Measurements from ENCODE around the gene ODAD2.

ODAD2 gene

GRCh38 chr10:27794157-27794556, 204.7 kb downstream of the ODAD2 start:
- TF ChIP-seq SIN3A (IDR thresholded peaks at IDR 0.05; ENCODE audit: borderline replicate concordance, insufficient read depth, low read length): no peak
- no peak for TF ChIP-seq TAF1 (IDR thresholded peaks at IDR 0.05; ENCODE audit: borderline replicate concordance, insufficient read depth, low read length)
- no peak for TF ChIP-seq FOXP2 (optimal IDR thresholded peaks at IDR 0.05; ENCODE audit: borderline replicate concordance, extremely low read depth, extremely low read length, insufficient read depth)
- TF ChIP-seq REST (IDR thresholded peaks at IDR 0.05; ENCODE audit: insufficient read depth in 1 of 2, low read depth in 2 of 2, low read length in 2 of 2): no peak
- TF ChIP-seq POLR2AphosphoS5 (IDR thresholded peaks at IDR 0.05; ENCODE audit: low read depth, low read length): no peak

DNA sequence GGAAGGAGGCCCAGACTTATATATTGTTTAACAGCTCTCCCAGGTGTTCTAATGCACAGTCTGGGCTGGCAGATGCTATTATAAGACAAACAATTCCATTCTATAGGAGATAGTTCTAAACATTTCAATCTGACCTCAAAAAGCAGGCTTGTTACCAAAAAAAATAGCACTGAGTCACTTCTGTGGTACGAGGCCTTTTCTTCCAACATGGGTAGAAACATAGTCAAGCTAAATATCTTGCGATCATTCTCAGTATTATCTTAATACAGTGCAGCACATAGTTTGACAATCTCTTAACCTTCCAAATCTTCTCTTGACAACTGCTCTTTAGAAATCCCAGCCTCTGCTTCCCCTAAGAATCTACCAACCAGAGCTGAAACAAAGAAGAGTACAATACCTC, 206.7 kb downstream of the ODAD2 start:
- TF ChIP-seq SIN3A (IDR thresholded peaks at IDR 0.05; ENCODE audit: borderline replicate concordance, insufficient read depth, low read length) (no peak), POLR2AphosphoS5 (IDR thresholded peaks at IDR 0.05; ENCODE audit: low read depth, low read length) (no peak), FOXP2 (optimal IDR thresholded peaks at IDR 0.05; ENCODE audit: borderline replicate concordance, extremely low read depth, extremely low read length, insufficient read depth) (no peak), REST (IDR thresholded peaks at IDR 0.05; ENCODE audit: insufficient read depth in 1 of 2, low read depth in 2 of 2, low read length in 2 of 2) (no peak), TAF1 (IDR thresholded peaks at IDR 0.05; ENCODE audit: borderline replicate concordance, insufficient read depth, low read length) (no peak)

GRCh38 chr10:27784272-27784671, 214.6 kb downstream of the ODAD2 start:
- no peak for TF ChIP-seq TAF1 (IDR thresholded peaks at IDR 0.05; ENCODE audit: borderline replicate concordance, insufficient read depth, low read length)
- TF ChIP-seq FOXP2 (optimal IDR thresholded peaks at IDR 0.05; ENCODE audit: borderline replicate concordance, extremely low read depth, extremely low read length, insufficient read depth): no peak
- no peak for TF ChIP-seq REST (IDR thresholded peaks at IDR 0.05; ENCODE audit: insufficient read depth in 1 of 2, low read depth in 2 of 2, low read length in 2 of 2)
- no peak for TF ChIP-seq SIN3A (IDR thresholded peaks at IDR 0.05; ENCODE audit: borderline replicate concordance, insufficient read depth, low read length)
- TF ChIP-seq POLR2AphosphoS5 (IDR thresholded peaks at IDR 0.05; ENCODE audit: low read depth, low read length): no peak

- no peak for TF ChIP-seq POLR2AphosphoS5 (IDR thresholded peaks at IDR 0.05; ENCODE audit: low read depth, low read length)
- no peak for TF ChIP-seq REST (IDR thresholded peaks at IDR 0.05; ENCODE audit: insufficient read depth in 1 of 2, low read depth in 2 of 2, low read length in 2 of 2)
- no peak for TF ChIP-seq SIN3A (IDR thresholded peaks at IDR 0.05; ENCODE audit: borderline replicate concordance, insufficient read depth, low read length)
- no peak for TF ChIP-seq FOXP2 (optimal IDR thresholded peaks at IDR 0.05; ENCODE audit: borderline replicate concordance, extremely low read depth, extremely low read length, insufficient read depth)
- TF ChIP-seq TAF1 (IDR thresholded peaks at IDR 0.05; ENCODE audit: borderline replicate concordance, insufficient read depth, low read length): no peak
Observed at GRCh38 chr10:27783660-27784059, 215.2 kb downstream of the ODAD2 start.

All from PFSK-1 (cell line).